SK-N-MC (cell line): ENCODE measurements around the gene RNF14.

Experiments used
- EZH2 ChIP-seq: fragments of 200-600 bp; sonication (generic); IDR thresholded peaks from one replicate; pipeline ENCODE4 v1.6.1; 2017; ENCODE audit warnings: antibody characterized with exemption
- FOXP2 ChIP-seq: optimal IDR thresholded peaks from 2 replicates; pipeline ENCODE3; 2011; ENCODE audit warnings: mild to moderate bottlenecking, moderate library complexity; ENCODE audit not compliant: insufficient read depth; ENCODE audit errors: extremely low read length, control extremely low read depth
- POLR2AphosphoS5 ChIP-seq: IDR thresholded peaks from 2 replicates; pipeline ENCODE4 v1.6.1; 2012; ENCODE audit warnings: mild to moderate bottlenecking, low read depth, low read length, borderline replicate concordance

DNA sequence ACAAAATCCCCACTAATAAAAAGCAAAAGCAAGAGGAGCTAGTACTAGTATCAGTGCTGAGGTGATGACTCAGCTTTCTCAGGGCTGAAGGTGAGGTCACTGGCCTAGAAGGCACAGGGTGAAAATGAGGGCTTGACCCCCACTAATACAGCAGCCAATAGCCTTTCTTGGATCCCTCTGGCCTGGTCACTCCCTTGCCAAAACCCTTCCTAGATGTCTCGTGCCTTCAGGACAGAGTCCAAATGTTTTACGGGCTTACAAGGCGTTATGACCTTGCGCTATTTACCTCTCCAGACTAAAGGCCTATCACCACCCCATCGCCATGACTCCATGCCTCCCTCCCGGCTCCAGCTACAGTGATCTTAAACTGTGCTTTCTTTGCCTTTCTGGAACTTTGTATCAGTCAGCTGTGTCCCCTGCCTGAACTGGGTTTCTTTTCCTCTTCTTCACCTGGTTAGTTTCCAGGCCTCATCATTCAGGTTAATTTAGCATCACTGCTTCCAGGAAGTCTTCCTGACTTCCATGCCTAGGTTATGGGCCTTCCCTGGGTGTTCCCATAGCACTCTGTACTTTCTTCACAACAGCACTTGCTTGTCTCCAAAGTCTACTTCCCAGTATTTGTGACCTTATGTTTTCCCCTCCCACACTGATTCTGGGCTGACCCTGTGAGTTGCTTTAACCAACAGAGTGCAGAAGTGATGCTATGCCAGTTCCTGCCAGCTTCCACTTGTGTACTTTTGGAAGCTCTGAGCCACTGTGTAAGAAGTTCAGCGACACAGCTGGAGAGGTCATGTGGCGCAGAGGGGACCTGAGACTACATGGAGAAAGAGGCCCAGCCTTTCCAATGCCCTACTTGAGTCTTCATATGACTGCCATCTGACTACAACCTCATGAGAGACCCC, 49.4 kb upstream of the RNF14 start:
- TF ChIP-seq EZH2: no peak
- TF ChIP-seq POLR2AphosphoS5: no peak
- TF ChIP-seq FOXP2: no peak
